ENCODE measurements around the gene SKAP1.

DNA sequence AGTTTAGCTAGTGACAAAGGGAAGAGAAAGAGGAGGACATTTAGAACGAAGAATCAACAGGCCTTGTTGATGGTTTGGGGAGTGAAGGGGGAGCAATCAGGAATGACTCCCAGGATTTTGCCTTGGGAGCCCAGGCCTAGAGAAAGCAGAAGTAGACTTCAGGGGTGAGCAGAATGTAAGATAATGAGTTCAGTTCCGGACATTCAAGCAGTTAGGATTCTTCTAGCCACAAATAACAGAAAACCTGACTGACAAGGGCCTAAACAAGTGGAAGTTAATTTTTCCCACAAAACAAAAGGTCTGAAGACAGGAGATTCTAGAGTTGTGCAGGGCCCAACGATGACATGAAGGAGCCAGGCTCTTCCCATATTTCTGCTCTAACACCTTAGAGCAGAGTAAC, 45.9 kb downstream of the SKAP1 start:
- TF ChIP-seq POLR2AphosphoS5 (IDR thresholded peaks at IDR 0.05; ENCODE audit: borderline replicate concordance, low read depth, low read length) (no peak), EZH2 (IDR thresholded peaks at IDR 0.05) (no peak)

Data from SK-N-MC (cell line).